Activated T-cell treated with anti-CD3 and anti-CD28 coated beads for 4 hours (primary cell): ENCODE measurements around the gene CLEC10A.

Source experiments
- DNase-seq: peaks from one replicate; pipeline ENCODE4 v3.0.0-alpha.2; 2020

Gene CLEC10A

GRCh38 chr17:7035591-7036368 lies 44.3 kb downstream of the CLEC10A start, which contains the start of gene SLC16A13:
TSS of gene SLC16A13 (plus strand) at chr17:7036015. CDS start at chr17:7036383, 368 bp downstream.
- peak; percentile 95 for DNase-seq

DNA sequence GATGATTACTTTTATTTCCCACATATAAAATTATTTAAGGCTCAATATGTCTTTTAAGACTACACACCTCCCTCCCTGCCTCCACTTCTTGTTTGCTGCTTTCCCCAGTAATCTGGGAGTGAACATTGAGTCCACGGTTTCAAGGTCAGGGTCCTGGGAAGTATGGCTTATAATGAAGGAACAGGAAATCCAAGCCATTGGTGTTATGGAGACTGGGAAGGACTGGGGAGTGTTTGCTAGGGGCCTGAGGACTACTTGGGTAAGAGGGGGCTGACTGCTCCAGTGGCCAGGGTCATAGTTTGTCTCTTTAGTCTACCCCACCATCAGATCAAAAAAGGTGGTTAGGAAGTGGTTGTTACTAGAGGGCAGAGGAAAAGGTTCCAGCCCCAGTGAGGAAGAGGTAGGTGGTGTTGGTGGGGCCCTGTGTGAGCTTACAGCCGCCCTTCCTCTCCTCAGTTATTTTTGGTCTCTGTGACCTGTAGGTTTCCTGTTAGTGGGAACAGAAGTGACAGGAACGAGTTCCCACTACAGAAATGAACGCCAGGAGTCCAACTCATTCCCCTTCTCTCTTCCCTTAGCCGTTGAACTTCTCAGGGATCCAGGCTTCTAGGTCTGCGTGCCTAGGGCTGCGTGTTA lies 45.0 kb downstream of the CLEC10A start:
- DNase-seq = no peak

- peak; percentile 35 for DNase-seq
These were observed 50.4 kb downstream of the CLEC10A start for GRCh38 chr17:7029659-7030058.

GRCh38 chr17:7029096-7029495 lies 51.0 kb downstream of the CLEC10A start:
- no peak for DNase-seq

GRCh38 chr17:7027335-7027734 lies 52.7 kb downstream of the CLEC10A start:
- no peak for DNase-seq

GRCh38 chr17:7026471-7027115 lies 53.5 kb downstream of the CLEC10A start:
- no peak for DNase-seq

GRCh38 chr17:7025245-7025644 lies 54.8 kb downstream of the CLEC10A start:
- no peak for DNase-seq
